Tibial artery (tissue), 4 donors: ENCODE data around the gene HMG20A.
"Not testable (repeated sequence)": the region's sequence is repeated elsewhere in the genome, so short reads cannot be mapped to it uniquely, and the experiment has no call there.

ENCODE experiments used
- DNase-seq, 2 donors: peaks; one replicate each; pipeline ENCODE4 v3.0.0-alpha.2; 2019
- H3K27ac ChIP-seq, 2 donors: fragments of 200-600 bp; sonication (generic) in 1 of 2; 1 replicate in 1 of 2; 2 replicates in 1 of 2; pipeline ENCODE4 v1.5.1; 2018 to 2019; ENCODE audit warnings: mild to moderate bottlenecking in 1 of 2
- H3K27me3 ChIP-seq, 2 donors: fragments of 200-600 bp; sonication (generic) in 1 of 2; one replicate each; pipeline versions ENCODE4 v1.5.1 to v1.6.0; 2016 to 2019
- H3K36me3 ChIP-seq, 3 donors: fragments of 200-600 bp; sonication (generic) in 2 of 3; one replicate each; pipeline ENCODE4 v1.5.1; 2016 to 2019; ENCODE audit warnings: mild to moderate bottlenecking in 2 of 3
- H3K4me1 ChIP-seq, 4 donors: fragments of 200-600 bp; sonication (generic) in 2 of 4; 1 replicate in 3 of 4; 2 replicates in 1 of 4; pipeline ENCODE4 v1.5.1; 2016 to 2019
- H3K4me3 ChIP-seq, 2 donors: fragments of 200-600 bp; sonication (generic) in 1 of 2; 1 replicate in 1 of 2; 2 replicates in 1 of 2; pipeline ENCODE4 v1.5.1; 2018 to 2019; ENCODE audit warnings: mild to moderate bottlenecking in 2 of 2
- H3K9me3 ChIP-seq, 3 donors: fragments of 200-600 bp; sonication (generic) in 1 of 3; one replicate each; pipeline ENCODE4 v1.5.1; 2016 to 2019
- intact Hi-C: fragments of 100-400 bp; cut with DNase I; formaldehyde crosslinking; loops from one replicate; pipeline ENCODE4 v1.15.0; 2023; ENCODE audit warnings: low total_unique reads
- TF ChIP-seq, protein P1 (sequence below), 2 experiments: fragments of 200-600 bp in 1 of 2; fragments of 450-650 bp in 1 of 2; IDR thresholded peaks; one replicate each; pipeline ENCODE4 v1.5.1; 2017 to 2019; ENCODE audit warnings: antibody characterized with exemption in 2 of 2, mild to moderate bottlenecking in 1 of 2, moderate library complexity in 1 of 2

Gene HMG20A

DNA sequence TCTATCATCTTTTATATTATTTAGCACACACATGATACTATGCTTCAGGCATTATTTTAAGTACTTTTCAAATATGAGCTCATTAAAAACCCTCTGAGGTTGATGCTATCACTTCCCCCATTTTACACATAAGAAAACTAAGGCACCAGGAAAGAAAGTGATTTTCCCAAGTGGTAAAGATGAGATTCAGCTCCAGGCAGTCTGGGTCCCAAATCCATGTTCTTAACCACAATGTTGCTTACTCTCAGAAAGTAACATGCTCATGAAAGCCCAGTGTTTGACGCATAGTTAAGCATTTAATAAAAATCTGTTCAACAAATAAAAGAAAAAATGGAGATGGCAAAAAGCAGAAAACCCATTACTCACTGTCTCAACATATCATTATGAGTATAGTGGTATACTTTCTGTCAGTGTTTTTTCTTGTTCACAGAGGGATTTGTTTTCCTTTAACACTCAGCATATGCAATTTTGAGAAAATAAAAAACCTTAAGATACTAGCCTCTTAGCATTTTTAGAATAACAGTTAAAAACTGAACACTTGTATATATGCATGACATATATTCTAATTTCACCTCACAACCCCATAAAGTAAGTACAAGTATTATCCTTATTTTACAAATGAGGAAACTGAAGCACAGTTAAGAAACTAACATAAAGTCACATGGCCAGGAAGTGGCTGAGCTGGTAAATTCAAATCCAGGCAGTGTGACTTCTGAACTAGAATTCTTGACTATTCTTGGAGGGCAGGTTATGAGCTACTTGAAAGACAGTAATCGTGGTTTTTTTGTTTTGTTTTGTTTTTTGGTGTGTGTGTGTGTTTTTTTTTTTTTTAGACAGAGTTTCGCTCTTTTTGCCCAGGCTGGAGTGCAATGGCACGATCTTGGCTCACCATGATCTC, 11.2 kb upstream of the HMG20A start:
- Histone ChIP-seq H3K27ac (no peak overlapping the region), H3K4me3 (no peak overlapping the region), H3K36me3 (no peaks in the 10 kb centered on the region), H3K27me3 (no peaks in the 10 kb centered on the region), H3K9me3 (no peaks in the 10 kb centered on the region), H3K4me1 (peaks cover 0 to 8% (median 1%) of the 10 kb centered on the region in 4 donors)
- intact Hi-C loops = no loop called here
- DNase-seq = no peak
- TF ChIP-seq, protein P1, sequence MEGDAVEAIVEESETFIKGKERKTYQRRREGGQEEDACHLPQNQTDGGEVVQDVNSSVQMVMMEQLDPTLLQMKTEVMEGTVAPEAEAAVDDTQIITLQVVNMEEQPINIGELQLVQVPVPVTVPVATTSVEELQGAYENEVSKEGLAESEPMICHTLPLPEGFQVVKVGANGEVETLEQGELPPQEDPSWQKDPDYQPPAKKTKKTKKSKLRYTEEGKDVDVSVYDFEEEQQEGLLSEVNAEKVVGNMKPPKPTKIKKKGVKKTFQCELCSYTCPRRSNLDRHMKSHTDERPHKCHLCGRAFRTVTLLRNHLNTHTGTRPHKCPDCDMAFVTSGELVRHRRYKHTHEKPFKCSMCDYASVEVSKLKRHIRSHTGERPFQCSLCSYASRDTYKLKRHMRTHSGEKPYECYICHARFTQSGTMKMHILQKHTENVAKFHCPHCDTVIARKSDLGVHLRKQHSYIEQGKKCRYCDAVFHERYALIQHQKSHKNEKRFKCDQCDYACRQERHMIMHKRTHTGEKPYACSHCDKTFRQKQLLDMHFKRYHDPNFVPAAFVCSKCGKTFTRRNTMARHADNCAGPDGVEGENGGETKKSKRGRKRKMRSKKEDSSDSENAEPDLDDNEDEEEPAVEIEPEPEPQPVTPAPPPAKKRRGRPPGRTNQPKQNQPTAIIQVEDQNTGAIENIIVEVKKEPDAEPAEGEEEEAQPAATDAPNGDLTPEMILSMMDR (IDR thresholded peaks at IDR 0.05) = no peak

DNA sequence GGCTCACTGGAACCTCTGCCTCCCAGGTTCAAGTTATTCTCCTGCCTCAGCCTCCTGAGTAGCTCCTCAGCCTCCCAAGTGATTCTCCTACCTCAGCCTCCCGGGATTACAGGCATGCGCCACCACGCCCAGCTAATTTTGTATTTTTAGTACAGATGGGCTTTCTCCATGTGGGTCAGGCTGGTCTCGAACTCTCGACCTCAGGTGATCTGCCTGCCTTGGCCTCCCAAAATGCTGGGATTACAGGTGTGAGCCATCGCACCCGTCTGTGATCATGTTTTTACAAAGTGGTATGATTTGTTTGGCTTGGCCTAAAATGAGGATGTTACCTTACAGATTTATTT, 10.6 kb upstream of the HMG20A start:
- intact Hi-C loops, H3K4me1 ChIP-seq, H3K9me3 ChIP-seq, H3K27me3 ChIP-seq, H3K4me3 ChIP-seq, H3K36me3 ChIP-seq, H3K27ac ChIP-seq, DNase-seq: not testable (repeated sequence)

DNA sequence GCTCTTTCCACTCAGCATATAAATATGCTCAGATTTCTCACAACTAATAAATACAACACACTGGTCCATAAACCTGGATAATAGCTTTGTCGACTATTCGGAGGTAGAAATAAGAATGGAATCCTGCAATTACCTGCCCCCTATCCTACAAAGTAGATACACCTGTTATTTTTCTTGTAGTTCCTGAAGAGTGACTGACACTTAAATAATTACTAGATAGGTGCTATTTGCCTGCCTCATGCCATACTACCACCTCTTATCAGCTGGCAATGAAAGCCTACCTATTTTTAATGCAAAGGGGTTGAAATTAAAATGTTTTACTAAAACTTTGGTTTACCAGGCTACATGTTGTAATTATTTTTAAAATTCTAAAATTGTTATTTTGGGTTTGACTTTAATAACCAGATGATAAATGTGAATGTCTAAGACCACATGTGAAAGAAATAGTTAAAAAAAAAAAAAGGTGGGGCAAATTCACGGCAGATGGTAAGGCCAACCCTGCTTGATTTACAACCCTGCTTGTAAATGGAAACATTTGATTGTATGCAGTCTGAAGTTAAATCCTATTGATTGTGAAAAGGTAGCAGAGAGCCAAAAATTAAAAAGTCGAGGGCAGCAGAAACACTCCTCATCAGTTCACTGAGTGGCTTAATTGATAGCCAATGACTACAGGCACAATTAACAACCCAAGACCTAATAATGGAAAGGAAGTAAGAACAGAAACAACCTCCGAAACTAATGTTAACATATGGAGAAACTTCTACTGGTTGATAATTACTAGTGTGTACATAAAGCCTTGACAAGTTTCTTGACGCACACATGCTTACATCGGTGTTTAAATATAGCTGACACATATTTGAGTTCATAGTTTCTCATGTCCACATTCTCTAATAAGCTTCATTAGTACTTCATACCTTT, 9.7 kb upstream of the HMG20A start:
- TF ChIP-seq, protein P1 (IDR thresholded peaks at IDR 0.05) = no peak
- H3K4me1 ChIP-seq = peaks cover 0 to 13% (median 3%) of the 10 kb centered on the region in 4 donors
- no peak overlapping the region for H3K27ac ChIP-seq
- intact Hi-C loops = no loop called here
- H3K27me3 ChIP-seq = no peaks in the 10 kb centered on the region
- H3K36me3 ChIP-seq = no peaks in the 10 kb centered on the region
- H3K9me3 ChIP-seq = no peaks in the 10 kb centered on the region
- H3K4me3 ChIP-seq = no peak overlapping the region
- DNase-seq = no peak

DNA sequence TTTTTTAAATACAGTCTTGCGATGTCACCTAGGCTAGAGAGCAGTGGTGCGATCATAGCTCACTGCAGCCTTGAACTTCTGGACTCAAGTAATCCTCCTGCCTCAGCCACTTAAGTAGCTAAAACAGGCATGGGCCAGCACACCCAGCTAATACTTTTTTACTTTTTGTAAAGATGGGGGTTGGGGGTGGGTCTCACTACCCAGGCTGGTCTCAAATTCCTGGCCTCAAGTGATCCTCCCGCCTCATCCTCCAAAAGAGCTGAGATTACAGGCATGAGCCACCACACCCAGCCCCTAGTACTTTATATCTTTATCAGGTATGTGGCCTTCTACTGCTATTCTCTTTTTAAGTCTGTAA, 9.1 kb upstream of the HMG20A start:
- H3K27me3 ChIP-seq = no peaks in the 10 kb centered on the region
- TF ChIP-seq, protein P1 (IDR thresholded peaks at IDR 0.05) = no peak
- no peak for DNase-seq
- no peak overlapping the region for H3K4me3 ChIP-seq
- no peaks in the 10 kb centered on the region for H3K36me3 ChIP-seq
- no peaks in the 10 kb centered on the region for H3K9me3 ChIP-seq
- peaks cover 0 to 19% (median 6%) of the 10 kb centered on the region in 4 donors for H3K4me1 ChIP-seq
- intact Hi-C loops = no loop called here
- no peak overlapping the region for H3K27ac ChIP-seq

DNA sequence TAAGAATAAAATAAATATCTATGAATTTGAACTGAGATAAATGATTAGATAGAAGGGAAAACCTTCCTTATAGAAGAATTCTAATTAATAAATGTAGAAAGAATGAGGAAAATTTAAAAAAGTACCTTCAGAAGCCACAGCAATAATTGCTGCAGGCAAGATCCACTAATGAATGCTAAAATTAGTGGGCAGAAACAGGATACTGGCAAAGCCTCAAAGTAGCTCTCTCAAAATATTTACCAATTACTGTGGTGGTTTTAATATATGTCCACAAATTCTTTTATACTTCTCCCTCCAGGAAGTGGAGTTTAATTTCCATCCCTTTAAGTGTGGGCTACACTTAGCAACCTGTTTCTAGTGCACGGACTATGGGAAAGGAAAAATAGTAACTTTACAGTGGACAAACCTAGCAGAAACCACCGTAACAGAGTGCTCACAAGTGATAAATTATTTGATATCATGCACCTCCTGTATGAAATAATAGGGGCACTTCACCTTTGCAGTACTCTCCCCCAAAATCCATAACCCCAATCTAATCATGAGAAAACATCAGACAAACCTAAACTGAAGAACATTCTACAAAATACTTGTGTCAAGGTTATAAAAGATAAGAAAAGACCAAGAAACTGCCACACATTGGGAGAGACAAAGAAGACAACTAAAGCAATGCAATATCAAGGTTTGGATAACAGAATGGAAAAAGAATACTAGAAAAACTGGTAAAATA, 7.6 kb upstream of the HMG20A start:
- intact Hi-C loops = no loop called here
- DNase-seq = no peak
- Histone ChIP-seq H3K9me3 (no peaks in the 10 kb centered on the region), H3K27ac (no peak overlapping the region), H3K4me3 (no peak overlapping the region), H3K27me3 (no peaks in the 10 kb centered on the region), H3K36me3 (no peaks in the 10 kb centered on the region), H3K4me1 (peaks cover 0 to 34% (median 13%) of the 10 kb centered on the region in 4 donors)
- TF ChIP-seq, protein P1 (IDR thresholded peaks at IDR 0.05) = no peak
